HCT116 (cell line): ENCODE measurements around the gene COL5A2. TPM values are rescaled to one million over a fixed set of nuclear protein-coding genes. Genes with fewer than 3 reads are reported as not detected.

Source experiments
- ATAC-seq: fragments of 200-7000 bp; cut with Tn5 transposase; 2 replicates; pipeline ENCODE4 v1.9.1; 2020; ENCODE audit warnings: mild to moderate bottlenecking, moderate library complexity
- BruUV-seq: library from RNA; stranded (reverse); fragments of 400-500 nt; replicated peaks from 2 replicates; lab custom pipeline; 2021; lab: Mats Ljungman, UMichigan
- CTCF ChIA-PET: fragments of 300-600 bp; sonication (Branson Sonifier 250); formaldehyde crosslinking; loops from one replicate; lab custom pipeline; 2021; ENCODE audit warnings: antibody characterized with exemption; lab: Charles Lee
- POLR2A ChIA-PET: fragments of 300-600, 350-600 bp; sonication (Branson Sonifier 250); formaldehyde crosslinking; loops from one replicate; lab custom pipeline; 2021; ENCODE audit warnings: antibody characterized with exemption; lab: Charles Lee
- RAD21 ChIA-PET, 2 experiments: fragments of 300-600 bp; sonication (Branson Sonifier 250); formaldehyde crosslinking; loops; one replicate each; lab custom pipeline; 2023; ENCODE audit warnings: low total read pairs in 2 of 2; ENCODE audit not compliant: uncharacterized antibody in 2 of 2, unreplicated experiment in 2 of 2, low non-redundant PET in 1 of 2; lab: Charles Lee
- DNase-seq: peaks from one replicate; pipeline ENCODE4 v3.0.0-alpha.2; 2010; ENCODE audit warnings: low read depth, low spot score
- H2AFZ ChIP-seq: fragments of 200-600 bp; shearing (Covaris generic), sonication (generic); 2 replicates; pipeline ENCODE4 v1.6.1; 2017; ENCODE audit warnings: low read depth, mixed run types, mixed read lengths, antibody characterized with exemption, low read length; ENCODE audit not compliant: poor library complexity, severe bottlenecking
- H3K27ac ChIP-seq: 2 replicates; pipeline ENCODE4 v1.5.1; 2012; ENCODE audit warnings: low read depth, low read length
- H3K27me3 ChIP-seq: fragments of 200-600 bp; sonication (generic); 2 replicates; pipeline ENCODE4 v1.6.1; 2016; ENCODE audit warnings: mixed run types, low read length, mixed read lengths; ENCODE audit not compliant: insufficient read depth
- H3K36me3 ChIP-seq, 2 experiments: fragments of 200-500 bp in 1 of 2; fragments of 200-600 bp in 1 of 2; sonication (Bioruptor generic) in 1 of 2; sonication (generic) in 1 of 2; 2 replicates each; pipeline versions ENCODE4 v1.5.1 to v1.6.1; 2014 to 2016; ENCODE audit warnings: low read length in 2 of 2, inconsistent platforms in 1 of 2, mixed read lengths in 1 of 2, mixed run types in 1 of 2; ENCODE audit not compliant: insufficient read depth in 2 of 2, control insufficient read depth in 1 of 2
- H3K4me1 ChIP-seq, 2 experiments: fragments of 200-600 bp in 1 of 2; sonication (generic) in 1 of 2; 2 replicates each; pipeline versions ENCODE4 v1.5.1 to v1.6.1; 2012 to 2017; ENCODE audit warnings: low read length in 2 of 2, inconsistent platforms in 1 of 2, mild to moderate bottlenecking in 1 of 2, mixed read lengths in 1 of 2, mixed run types in 1 of 2, moderate library complexity in 1 of 2; ENCODE audit not compliant: insufficient read depth in 2 of 2, control insufficient read depth in 1 of 2
- H3K4me2 ChIP-seq: fragments of 200-600 bp; sonication (generic); 2 replicates; pipeline ENCODE4 v1.6.1; 2017; ENCODE audit warnings: mixed run types, low read length, mixed read lengths
- H3K4me3 ChIP-seq, 2 experiments: fragments of 200-600 bp in 1 of 2; sonication (generic) in 1 of 2; replicated peaks in 1 of 2; 2 replicates each; pipeline ENCODE4 v1.5.1; 2011 to 2016; ENCODE audit warnings: low read length in 2 of 2, control low read depth in 1 of 2, low read depth in 1 of 2, mild to moderate bottlenecking in 1 of 2, mixed read lengths in 1 of 2, mixed run types in 1 of 2
- H3K79me2 ChIP-seq: fragments of 200-600 bp; sonication (generic); 2 replicates; pipeline ENCODE4 v1.6.1; 2017; ENCODE audit warnings: mild to moderate bottlenecking, mixed run types, low read length, moderate library complexity, mixed read lengths; ENCODE audit not compliant: insufficient read depth
- H3K9ac ChIP-seq: fragments of 200-600 bp; sonication (generic); 2 replicates; pipeline ENCODE4 v1.6.1; 2016; ENCODE audit warnings: low read length, mixed read lengths
- H3K9me2 ChIP-seq: fragments of 200-600 bp; sonication (generic), shearing (Covaris generic); 2 replicates; pipeline ENCODE4 v1.6.1; 2017; ENCODE audit warnings: mixed run types, mild to moderate bottlenecking, moderate library complexity; ENCODE audit not compliant: insufficient read depth
- H3K9me3 ChIP-seq, 2 experiments: fragments of 200-500 bp in 1 of 2; fragments of 200-600 bp in 1 of 2; sonication (Bioruptor generic) in 1 of 2; sonication (generic) in 1 of 2; 2 replicates each; pipeline ENCODE4 v1.6.1; 2014 to 2017; ENCODE audit warnings: low read length in 2 of 2, mixed read lengths in 2 of 2, inconsistent platforms in 1 of 2, low read depth in 1 of 2, mild to moderate bottlenecking in 1 of 2, mixed run types in 1 of 2, moderate library complexity in 1 of 2; ENCODE audit not compliant: control insufficient read depth in 1 of 2, insufficient read depth in 1 of 2
- H4K20me1 ChIP-seq: fragments of 200-600 bp; sonication (generic), shearing (Covaris generic); 2 replicates; pipeline ENCODE4 v1.6.1; 2017; ENCODE audit warnings: mixed run types, mild to moderate bottlenecking, moderate library complexity; ENCODE audit not compliant: insufficient read depth
- CBX3 ChIP-seq: IDR thresholded peaks from 2 replicates; pipeline ENCODE4 v1.6.1; 2012; ENCODE audit warnings: low read depth
- CEBPB ChIP-seq: IDR thresholded peaks from 2 replicates; pipeline ENCODE4 v1.6.1; 2012; ENCODE audit warnings: low read depth
- EZH2 ChIP-seq: fragments of 200-600 bp; sonication (generic); IDR thresholded peaks from 2 replicates; pipeline ENCODE4 v1.6.1; 2017; ENCODE audit warnings: antibody characterized with exemption, mixed run types
- FOSL1 ChIP-seq: IDR thresholded peaks from 2 replicates; pipeline ENCODE4 v1.6.1; 2012; ENCODE audit warnings: low read depth
- JUND ChIP-seq: IDR thresholded peaks from 2 replicates; pipeline ENCODE4 v1.6.1; 2012
- REST ChIP-seq: IDR thresholded peaks from 2 replicates; pipeline ENCODE4 v1.6.1; 2012; ENCODE audit warnings: low read depth
- SIN3A ChIP-seq: IDR thresholded peaks from 2 replicates; pipeline ENCODE4 v1.6.1; 2012; ENCODE audit warnings: low read depth
- SP1 ChIP-seq: IDR thresholded peaks from 2 replicates; pipeline ENCODE4 v1.6.1; 2012; ENCODE audit warnings: low read depth
- ZFX ChIP-seq: fragments of 450-650 bp; IDR thresholded peaks from 2 replicates; pipeline ENCODE4 v1.6.1; 2017
- ZNF274 ChIP-seq: fragments of 200-500 bp; sonication (Bioruptor generic); IDR thresholded peaks from 2 replicates; pipeline ENCODE4 v1.6.1; 2014; ENCODE audit warnings: mild to moderate bottlenecking, low read depth, low read length, inconsistent platforms
- intact Hi-C: fragments of 100-400 bp; cut with micrococcal nuclease; formaldehyde crosslinking; loops from 2 replicates; pipeline ENCODE4 v1.10.0; 2022
- total RNA-seq: library from RNA; stranded (reverse); gene quantifications from one replicate; pipeline ENCODE4 v1.2.1, GENCODE V29; 2021; ENCODE audit not compliant: unreplicated experiment
- TF ChIP-seq, protein P1 (sequence below): IDR thresholded peaks from 2 replicates; pipeline ENCODE4 v1.6.1; 2011; ENCODE audit warnings: mild to moderate bottlenecking, low read length, moderate library complexity; ENCODE audit not compliant: insufficient replicate concordance; ENCODE audit errors: extremely low read depth

Gene COL5A2
- total RNA-seq, 1 experiment from 2014 or later, result 2.3 TPM

- Histone ChIP-seq H2AFZ (no peak overlapping the region), H4K20me1 (no peaks in the 10 kb centered on the region), H3K4me3 (no peak overlapping the region), H3K27ac (no peak overlapping the region), H3K27me3 (no peaks in the 10 kb centered on the region), H3K4me1 (peaks cover 0 to 13% of the 10 kb centered on the region in 2 experiments; a peak in 3 of 4 replicates), H3K9me2 (no peaks in the 10 kb centered on the region), H3K9ac (no peak overlapping the region), H3K36me3 (no peaks in the 10 kb centered on the region), H3K4me2 (no peak overlapping the region), H3K9me3 (no peaks in the 10 kb centered on the region), H3K79me2 (no peaks in the 10 kb centered on the region)
- DNase-seq, result no peak
- POLR2A ChIA-PET, result no interaction called here
- RAD21 ChIA-PET, result no interaction called here
- no TSS peak for BruUV-seq
- ATAC-seq, result no peak
- intact Hi-C loops, result no loop called here
- no peak for TF ChIP-seq JUND
- no peak for TF ChIP-seq SIN3A
- CTCF ChIA-PET, result no interaction called here
These were observed 38.7 kb upstream of the COL5A2 start for GRCh38 chr2:189218236-189218635.

GRCh38 chr2:189217541-189217940 is 38.0 kb upstream of the COL5A2 start:
- Histone ChIP-seq H3K4me2 (no peak overlapping the region), H3K79me2 (no peaks in the 10 kb centered on the region), H4K20me1 (no peaks in the 10 kb centered on the region), H2AFZ (no peak overlapping the region), H3K9ac (no peak overlapping the region), H3K9me3 (no peaks in the 10 kb centered on the region), H3K4me3 (no peak overlapping the region), H3K9me2 (no peaks in the 10 kb centered on the region), H3K27me3 (no peaks in the 10 kb centered on the region), H3K4me1 (peaks cover 0 to 11% of the 10 kb centered on the region in 2 experiments; a peak in 3 of 4 replicates), H3K27ac (no peak overlapping the region), H3K36me3 (no peaks in the 10 kb centered on the region)
- CTCF ChIA-PET, result no interaction called here
- DNase-seq, result no peak
- RAD21 ChIA-PET, result no interaction called here
- BruUV-seq, result no TSS peak
- ATAC-seq, result no peak
- intact Hi-C loops, result no loop called here
- POLR2A ChIA-PET, result no interaction called here
- TF ChIP-seq, protein P1, sequence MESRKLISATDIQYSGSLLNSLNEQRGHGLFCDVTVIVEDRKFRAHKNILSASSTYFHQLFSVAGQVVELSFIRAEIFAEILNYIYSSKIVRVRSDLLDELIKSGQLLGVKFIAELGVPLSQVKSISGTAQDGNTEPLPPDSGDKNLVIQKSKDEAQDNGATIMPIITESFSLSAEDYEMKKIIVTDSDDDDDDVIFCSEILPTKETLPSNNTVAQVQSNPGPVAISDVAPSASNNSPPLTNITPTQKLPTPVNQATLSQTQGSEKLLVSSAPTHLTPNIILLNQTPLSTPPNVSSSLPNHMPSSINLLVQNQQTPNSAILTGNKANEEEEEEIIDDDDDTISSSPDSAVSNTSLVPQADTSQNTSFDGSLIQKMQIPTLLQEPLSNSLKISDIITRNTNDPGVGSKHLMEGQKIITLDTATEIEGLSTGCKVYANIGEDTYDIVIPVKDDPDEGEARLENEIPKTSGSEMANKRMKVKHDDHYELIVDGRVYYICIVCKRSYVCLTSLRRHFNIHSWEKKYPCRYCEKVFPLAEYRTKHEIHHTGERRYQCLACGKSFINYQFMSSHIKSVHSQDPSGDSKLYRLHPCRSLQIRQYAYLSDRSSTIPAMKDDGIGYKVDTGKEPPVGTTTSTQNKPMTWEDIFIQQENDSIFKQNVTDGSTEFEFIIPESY, result no peak
- TF ChIP-seq SP1 (no peak), JUND (no peak), ZFX (no peak), FOSL1 (no peak), ZNF274 (no peak), CEBPB (no peak), EZH2 (no peak), CBX3 (no peak), REST (no peak)
